HK-2 (cell line): ENCODE measurements around the gene TTYH1.
A peak's percentile ranks its signal among the peaks of the same experiment; 100 is the strongest.
"Not testable (repeated sequence)": the region's sequence is repeated elsewhere in the genome, so short reads cannot be mapped to it uniquely, and the experiment has no call there.

Experiments
- DNase-seq: peaks from one replicate; pipeline ENCODE4 v3.0.0-alpha.2; 2018; ENCODE audit not compliant: unreplicated experiment

TTYH1 gene

GRCh38 chr19:54415208-54415900 lies at the start of gene TTYH1:
Gene TTYH1 (plus strand): TSS chr19:54415464. CDS start chr19:54415553, 89 bp downstream.
- DNase-seq = no peak

DNA sequence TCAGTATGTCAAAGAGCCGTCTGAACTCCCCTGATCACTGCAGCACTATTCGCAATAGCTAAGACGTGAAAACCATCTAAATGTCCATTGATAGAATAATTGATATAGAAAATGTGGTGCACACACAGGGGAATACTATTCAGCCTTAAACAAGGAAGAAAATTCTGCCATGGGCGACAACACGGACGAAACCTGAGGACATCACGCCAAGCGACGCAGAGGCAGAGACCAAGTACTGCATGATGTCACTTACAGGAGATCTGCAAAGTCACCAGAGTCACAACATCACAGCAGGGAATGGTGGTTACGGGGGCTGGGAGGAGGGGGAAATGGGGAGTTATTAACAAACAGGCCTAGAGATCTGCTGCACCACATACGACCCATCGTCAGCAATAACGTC lies 49.5 kb upstream of the TTYH1 start:
- not testable (repeated sequence) for DNase-seq

DNA sequence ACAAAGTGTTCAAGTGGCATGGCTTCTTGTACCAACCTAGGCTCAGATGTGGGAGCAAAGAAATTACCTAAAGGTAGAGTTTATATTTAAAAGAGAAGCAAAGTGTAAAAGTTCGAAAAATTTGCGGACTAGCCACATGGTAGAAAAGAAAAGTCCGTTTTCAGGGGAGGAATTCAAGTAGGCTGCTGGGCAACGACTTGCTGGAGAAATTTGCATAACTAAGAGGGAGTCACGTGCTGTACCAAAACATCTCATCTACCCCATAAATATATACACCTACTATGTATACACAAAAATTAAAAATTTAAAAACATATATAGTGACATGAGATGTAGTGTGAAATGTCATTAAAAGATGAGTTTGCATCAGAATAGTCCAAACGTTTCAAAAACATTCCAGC lies 48.5 kb upstream of the TTYH1 start:
- no peak for DNase-seq

DNA sequence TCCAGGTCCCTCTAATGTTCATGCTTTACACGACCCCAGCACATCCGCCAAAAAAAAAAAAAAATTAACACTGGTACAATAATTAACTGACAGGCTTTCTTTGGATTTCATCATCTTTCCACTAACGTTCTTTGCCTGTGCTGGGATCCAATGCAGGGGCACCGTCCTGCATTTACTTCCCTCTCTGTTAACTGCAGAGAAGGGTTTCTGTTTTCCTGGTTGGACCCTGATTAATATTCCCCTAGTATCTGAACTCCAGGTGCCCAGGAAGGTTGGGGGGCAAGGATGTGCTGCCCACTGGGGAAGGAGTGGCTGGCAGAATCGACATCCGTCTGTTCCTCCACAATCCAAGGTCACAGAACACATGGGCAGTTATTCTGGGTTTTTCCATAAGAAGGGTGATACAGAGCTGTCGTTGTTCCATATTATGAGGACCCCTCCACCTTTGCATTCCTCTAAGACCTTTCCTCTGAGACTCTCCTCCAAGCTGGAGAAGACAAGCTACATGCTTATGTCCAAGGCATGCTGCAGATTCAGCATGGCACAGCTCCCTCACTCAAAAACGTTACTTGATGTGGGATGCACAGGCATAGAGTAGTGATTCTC lies 46.1 kb upstream of the TTYH1 start:
- no peak for DNase-seq

GRCh38 chr19:54369688-54370433 lies 45.4 kb upstream of the TTYH1 start:
- DNase-seq = not testable (repeated sequence)

GRCh38 chr19:54370434-54370796 lies 44.8 kb upstream of the TTYH1 start:
- not testable (repeated sequence) for DNase-seq

DNA sequence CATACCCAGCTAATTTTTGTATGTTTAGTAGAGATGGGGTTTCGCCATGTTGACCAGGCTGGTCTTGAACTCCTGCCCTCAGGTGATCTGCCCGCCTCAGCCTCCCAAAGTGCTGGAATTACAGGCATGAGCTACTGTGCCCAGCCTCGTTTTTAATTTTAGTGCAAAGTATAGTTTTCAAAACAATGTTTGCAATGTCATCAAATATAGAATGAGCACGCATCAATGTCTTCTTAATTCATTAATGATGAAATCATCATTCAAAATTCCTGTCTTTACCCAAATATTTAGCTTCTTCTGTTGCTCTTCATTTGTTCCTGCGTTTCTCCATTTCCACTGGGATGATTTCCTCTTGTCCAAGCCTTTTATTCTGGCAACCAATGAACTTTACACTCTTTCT lies 43.8 kb upstream of the TTYH1 start:
- not testable (repeated sequence) for DNase-seq

- no peak for DNase-seq
Measured at GRCh38 chr19:54373781-54374631, 41.3 kb upstream of the TTYH1 start.

DNA sequence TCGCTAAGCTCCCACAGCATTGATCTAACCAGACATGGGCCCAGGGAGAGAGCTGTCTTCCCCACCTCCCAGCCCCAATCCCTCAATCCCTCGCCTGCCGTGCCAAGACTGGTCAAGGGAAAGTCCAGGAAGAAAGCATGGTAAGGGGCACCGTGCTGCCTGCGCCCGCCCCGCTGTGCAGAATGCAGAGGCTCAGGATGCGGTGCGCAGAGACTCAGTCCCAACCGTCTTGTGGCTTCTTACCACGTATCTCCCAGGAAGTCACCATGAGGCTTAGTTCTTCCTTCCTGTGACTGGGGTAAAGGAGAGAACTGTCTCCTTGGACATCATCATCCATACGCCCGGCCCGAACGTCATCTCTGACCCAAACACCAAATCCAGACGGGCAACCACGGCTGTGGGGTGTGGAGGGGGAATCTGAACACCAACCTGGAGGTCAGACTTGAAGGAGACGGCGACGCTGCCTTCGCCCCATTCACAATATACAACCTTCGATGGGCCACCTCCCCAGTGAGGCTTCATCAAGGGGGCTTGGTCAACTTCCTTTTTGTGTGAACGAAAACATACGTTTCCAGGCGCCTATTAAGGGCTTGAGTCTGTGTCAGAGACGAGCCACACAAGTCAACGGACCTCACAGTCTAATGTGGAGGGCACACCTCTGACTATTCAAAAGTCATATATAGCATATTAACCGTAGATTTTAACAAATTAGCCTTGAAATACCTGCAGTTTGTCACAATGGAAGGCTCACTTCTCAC lies 39.9 kb upstream of the TTYH1 start:
- not testable (repeated sequence) for DNase-seq

GRCh38 chr19:54376610-54377285 lies 38.5 kb upstream of the TTYH1 start:
- no peak for DNase-seq

- no peak for DNase-seq
Measured at GRCh38 chr19:54379187-54379678, 36.0 kb upstream of the TTYH1 start.

DNA sequence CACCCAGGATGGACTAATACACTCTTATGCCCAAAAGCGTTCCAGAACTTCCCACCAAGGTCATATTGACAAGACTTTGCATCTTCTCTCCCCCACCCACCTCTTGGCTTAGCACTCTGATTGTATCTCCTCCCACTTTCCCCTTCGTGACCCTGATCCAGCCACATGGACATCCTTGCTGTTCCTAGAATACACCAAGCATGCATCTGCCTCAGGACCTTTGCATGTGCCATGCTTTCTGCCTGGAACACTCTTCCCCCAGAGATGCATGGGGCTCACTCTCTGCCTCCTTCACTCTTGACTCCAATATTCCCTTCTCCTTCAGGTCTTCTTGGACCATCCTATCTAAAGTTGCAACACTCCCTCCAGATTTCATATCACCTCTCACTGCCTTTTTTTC lies 34.4 kb upstream of the TTYH1 start:
- DNase-seq = no peak

GRCh38 chr19:54382041-54382440 lies 33.2 kb upstream of the TTYH1 start:
- not testable (repeated sequence) for DNase-seq

- DNase-seq = no peak
Measured at GRCh38 chr19:54383330-54383729, 31.9 kb upstream of the TTYH1 start.

- DNase-seq = no peak
Measured at GRCh38 chr19:54387991-54388801, 27.1 kb upstream of the TTYH1 start.

- no peak for DNase-seq
Measured at GRCh38 chr19:54388802-54389139, 26.5 kb upstream of the TTYH1 start.

- no peak for DNase-seq
Measured at GRCh38 chr19:54389553-54389952, 25.7 kb upstream of the TTYH1 start.

GRCh38 chr19:54390942-54391577 lies 24.2 kb upstream of the TTYH1 start:
- peak; percentile 33 for DNase-seq

GRCh38 chr19:54391589-54392061 lies 23.6 kb upstream of the TTYH1 start:
- DNase-seq = no peak
